ENCODE results near the gene CYB561.

Gene CYB561

DNA sequence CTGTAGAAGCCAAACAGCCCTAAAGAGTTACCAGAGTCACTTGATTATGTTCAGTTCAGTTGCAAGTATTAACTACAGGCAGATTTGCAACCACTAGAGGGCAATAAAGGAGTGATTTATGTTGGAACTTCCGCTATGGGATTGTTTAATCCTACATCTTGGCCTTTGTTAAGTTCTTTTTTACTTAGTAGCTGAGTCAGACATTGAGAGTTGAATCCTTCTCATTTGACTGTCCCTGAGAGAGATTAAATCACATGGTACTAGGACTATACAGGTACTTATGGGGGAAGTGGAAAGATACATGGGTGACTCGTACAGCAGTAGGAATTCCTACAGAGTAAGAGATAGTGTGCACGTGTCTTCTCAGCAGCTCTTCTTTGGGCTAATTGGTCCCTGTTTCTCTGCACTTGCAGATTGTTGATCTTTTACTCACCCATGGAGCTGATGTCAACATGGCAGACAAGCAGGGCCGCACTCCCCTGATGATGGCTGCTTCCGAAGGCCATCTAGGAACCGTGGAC, 40.3 kb downstream of the CYB561 start:
- peak; percentile 90 for DNase-seq

DNA sequence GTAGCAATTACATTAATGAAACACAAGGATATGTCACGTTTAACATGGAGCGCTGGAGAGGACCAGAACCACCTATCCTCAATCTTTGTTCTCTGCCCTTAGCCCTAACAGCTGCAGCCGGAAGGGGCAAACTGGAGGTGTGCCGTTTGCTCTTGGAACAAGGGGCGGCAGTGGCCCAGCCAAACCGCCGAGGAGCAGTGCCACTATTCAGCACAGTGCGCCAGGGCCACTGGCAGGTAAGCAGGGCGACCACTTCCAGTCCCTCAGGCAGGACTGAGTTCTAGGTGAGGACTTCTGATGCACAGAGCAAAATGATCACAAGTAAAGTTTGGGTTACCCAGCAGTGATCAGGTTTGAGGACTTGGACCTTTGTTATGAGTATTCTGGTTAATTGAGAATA, 41.1 kb downstream of the CYB561 start:
- DNase-seq = no peak

DNA sequence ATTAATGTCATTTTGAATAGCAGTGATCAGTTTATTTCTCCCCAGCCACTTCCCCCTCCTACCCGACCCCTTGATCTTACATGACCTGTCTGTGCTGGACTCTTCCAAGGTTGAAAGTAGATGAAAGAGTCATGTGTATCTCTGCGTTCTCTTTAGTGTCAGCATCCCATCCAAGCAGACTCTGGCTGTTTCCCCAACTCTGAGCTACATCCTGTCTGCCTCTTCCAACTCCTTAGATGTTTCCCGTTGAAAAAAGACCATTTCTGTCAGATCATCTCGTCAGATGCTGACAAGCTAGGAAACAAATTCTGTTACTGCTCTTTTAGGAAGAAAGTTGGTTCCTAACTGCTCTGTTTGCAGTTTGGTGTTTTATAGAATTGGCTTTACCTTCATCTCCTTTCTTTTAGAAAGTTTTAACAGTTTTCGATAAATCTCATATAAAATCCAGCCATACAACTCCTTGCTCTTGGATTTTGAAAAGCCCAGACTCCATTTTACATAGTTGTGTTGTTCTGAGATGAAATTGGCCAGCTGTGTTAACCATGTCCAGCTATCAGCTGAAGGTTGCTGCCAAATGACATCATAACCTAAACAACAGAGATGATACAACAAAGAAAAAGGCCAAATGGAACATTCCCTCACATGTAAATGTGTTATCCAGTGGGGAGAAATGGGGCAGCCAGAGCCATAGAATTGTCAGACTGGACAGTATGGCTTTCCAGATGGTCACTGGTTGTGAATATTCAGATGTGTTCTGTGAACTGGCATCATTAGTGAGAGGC, 43.5 kb downstream of the CYB561 start:
- no peak for DNase-seq

DNA sequence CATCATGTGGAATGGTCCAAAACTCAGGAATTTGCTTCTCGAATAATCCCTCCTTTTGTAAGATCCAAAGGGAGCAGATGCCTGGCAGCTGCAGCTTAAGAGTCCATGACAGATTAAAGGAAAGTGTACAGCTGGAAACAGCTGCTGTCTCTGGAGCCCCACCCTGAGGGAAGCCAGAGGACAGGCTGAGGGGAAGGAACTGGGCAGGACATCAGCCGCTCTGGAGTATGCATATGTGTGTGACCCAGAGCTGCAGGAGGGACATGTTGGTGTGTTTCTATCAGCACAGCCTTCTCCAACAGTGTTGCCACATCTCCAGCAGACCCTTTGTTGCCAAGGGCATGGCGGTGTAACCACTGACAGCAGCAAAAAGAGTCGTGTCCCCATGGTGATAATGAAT, 46.2 kb downstream of the CYB561 start:
- no peak for DNase-seq

DNA sequence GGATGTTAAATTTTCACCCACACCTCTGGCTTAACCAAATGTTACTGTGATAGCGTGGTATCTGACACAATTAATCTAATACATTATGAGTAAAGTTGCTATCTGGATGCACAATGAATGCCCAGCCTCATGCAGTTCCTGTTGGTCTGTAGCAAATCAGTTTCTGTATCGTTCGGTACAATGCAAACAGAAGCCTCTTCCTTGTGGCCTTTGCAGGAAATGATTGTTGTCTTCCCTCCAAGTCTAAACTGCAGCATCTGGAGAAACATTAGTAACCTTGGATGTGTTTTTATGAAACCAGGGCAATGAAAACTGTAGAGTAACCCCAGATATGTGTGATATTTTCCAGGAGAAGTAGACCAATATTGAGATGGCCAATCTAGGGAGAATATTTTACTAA, 46.8 kb downstream of the CYB561 start:
- DNase-seq = no peak

DNA sequence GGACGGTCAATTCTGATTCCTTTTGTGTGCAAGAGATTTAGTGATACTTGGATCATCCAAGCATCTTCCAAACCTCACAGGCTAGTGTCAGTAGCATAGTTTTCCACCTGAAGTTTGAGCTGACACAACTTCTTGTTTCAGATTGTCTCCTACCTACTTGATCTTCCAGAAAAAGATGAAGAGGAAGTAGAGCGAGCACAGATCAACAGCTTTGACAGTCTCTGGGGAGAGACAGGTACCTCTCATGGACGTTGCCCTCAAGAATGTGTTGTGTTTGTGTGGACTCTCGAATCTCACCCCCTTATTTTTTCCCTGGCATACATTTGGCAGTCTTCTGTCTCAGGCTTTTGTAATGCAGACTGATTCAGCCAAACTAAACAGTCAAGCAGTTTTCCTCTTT, 47.4 kb downstream of the CYB561 start:
- DNase-seq = no peak

DNA sequence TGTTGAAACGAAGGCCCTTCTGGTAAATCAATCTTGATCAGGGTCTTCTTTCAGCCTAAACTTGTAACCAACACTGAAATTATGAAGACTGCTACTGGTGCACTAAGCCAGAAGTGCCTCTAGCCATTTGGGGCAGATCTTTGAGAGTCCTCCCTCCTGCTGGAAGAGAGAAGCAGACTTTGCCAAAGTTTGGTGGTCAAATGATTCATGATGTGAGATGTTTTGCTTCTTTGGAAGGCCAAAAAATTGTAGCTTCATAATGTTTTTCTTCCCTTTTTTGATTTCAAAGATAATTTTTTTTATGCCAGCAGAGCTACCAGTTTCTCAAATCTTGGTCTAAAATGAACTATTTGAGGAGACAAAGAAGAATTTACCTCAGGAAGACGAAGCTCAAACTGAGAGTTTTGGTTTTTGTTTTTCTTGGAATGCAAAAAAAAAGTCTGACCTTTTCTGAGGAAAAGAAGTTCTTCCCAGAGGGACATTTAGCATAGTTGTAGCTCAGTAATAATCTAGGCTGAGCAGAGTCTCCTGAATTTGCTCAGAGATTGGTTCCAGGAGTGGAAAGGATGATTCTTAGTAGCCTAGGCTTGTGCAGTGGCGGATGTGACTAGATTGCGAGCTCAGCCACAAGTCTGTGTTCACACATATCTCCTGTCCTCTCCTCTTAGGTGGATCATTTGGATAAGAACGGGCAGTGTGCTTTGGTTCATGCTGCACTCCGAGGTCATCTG, 50.9 kb downstream of the CYB561 start:
- DNase-seq = no peak

DNA sequence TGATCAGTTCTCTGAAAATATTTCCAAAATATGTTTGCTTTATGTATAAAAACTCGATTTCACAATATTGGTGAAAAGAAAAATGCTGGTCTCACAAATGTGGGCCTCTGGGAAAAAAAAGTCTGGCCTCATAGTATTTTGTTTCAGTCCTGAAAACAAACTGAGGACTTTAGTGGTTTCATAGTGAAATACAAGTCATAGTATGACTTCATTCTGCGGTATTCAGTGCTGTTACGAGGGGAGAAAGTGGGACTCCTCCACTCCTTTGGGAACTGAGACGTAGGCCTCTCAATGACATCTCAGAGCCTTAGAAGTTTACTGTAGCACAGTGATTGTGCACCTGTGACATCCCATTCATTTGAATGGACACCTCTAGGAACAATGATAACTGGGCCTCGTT, 56.0 kb downstream of the CYB561 start:
- DNase-seq = peak; percentile 17

DNA sequence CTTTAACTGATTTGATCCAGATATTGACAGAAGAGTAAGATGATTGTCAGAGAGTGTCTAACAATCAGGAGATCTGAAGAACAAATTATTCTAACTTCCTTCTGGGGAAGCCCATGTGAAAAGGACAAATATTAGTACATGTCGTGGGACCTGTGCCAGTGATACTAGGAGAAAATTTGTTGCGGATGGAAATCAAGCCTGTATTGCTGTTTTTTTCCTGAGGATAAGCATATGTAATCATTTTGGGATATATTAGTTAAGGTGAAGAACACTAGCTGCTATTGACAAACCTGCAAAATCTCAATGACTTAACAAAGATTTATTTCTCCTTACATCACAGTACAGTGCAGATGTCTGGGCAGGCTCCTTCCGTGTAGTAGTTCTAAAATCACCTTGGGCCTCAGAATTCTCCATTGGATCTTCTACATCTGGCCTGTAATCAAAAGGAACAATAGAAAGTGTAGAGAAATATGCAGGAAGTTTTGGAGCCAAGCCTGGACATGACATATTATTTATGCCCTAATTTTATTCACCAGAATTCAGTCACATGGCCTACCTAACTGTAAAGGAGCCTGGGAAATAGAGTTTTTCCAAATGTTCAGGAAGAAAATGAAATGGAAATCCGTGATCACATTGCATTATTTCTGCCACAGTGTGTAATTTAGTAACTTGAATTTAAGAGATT, 58.3 kb downstream of the CYB561 start:
- no peak for DNase-seq

DNA sequence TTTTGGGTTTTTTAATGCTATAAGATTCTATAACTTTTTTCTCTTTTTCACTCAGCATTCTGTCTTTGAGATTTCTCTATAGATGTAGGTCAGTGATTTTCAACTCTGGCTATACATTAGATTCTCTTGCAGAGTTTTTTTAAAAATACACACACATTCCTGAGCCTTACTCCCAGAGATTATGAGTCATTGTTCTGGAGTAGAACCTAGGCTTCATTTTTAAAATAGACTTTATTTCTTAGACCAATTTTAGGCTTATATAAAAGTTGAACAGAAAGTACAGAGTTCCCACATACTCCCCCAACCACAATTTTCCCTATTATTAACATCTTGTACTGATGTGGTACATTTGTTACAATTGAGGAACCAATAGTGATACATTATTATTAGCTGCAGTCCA, 63.3 kb downstream of the CYB561 start:
- DNase-seq = no peak
